Mammary epithelial cell (primary cell): ENCODE measurements around the gene SLC9B2.

Experiments
- EZH2 ChIP-seq: IDR thresholded peaks from 2 replicates; pipeline ENCODE4 v1.6.1; 2012; ENCODE audit warnings: low read length, inconsistent platforms, borderline replicate concordance
- TF ChIP-seq, protein P1 (sequence below), 2 donors: IDR thresholded peaks in 1 of 2; conservative IDR thresholded peaks in 1 of 2; 2 replicates each; pipeline ENCODE4 v1.5.1; 2011 to 2012; ENCODE audit warnings: inconsistent platforms in 2 of 2, low read length in 2 of 2, mild to moderate bottlenecking in 2 of 2, control low read depth in 1 of 2, low read depth in 1 of 2; ENCODE audit not compliant: insufficient read depth in 1 of 2; ENCODE audit errors: extremely low read depth in 1 of 2

GRCh38 chr4:103052779-103053178 is 23.8 kb downstream of the SLC9B2 start:
- TF ChIP-seq, protein P1, sequence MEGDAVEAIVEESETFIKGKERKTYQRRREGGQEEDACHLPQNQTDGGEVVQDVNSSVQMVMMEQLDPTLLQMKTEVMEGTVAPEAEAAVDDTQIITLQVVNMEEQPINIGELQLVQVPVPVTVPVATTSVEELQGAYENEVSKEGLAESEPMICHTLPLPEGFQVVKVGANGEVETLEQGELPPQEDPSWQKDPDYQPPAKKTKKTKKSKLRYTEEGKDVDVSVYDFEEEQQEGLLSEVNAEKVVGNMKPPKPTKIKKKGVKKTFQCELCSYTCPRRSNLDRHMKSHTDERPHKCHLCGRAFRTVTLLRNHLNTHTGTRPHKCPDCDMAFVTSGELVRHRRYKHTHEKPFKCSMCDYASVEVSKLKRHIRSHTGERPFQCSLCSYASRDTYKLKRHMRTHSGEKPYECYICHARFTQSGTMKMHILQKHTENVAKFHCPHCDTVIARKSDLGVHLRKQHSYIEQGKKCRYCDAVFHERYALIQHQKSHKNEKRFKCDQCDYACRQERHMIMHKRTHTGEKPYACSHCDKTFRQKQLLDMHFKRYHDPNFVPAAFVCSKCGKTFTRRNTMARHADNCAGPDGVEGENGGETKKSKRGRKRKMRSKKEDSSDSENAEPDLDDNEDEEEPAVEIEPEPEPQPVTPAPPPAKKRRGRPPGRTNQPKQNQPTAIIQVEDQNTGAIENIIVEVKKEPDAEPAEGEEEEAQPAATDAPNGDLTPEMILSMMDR (conservative IDR thresholded peaks at IDR 0.05 in 1 of 2, IDR thresholded peaks at IDR 0.05 in 1 of 2; ENCODE audit: extremely low read depth in 1 of 2, insufficient read depth in 1 of 2, low read depth in 1 of 2, low read length in 2 of 2): no peak
- no peak for TF ChIP-seq EZH2
